ENCODE data around the gene MEIS2.
A peak's percentile ranks its signal among the peaks of the same experiment; 100 is the strongest.

MEIS2 gene

GRCh38 chr15:36844534-36844998 lies 255.8 kb downstream of the MEIS2 start:
- 0 out of 2 replicates have a peak, but pooled peaks have one; percentile 13 for TF ChIP-seq ZNF843 (tag by site-specific recombination; IDR thresholded peaks at IDR 0.05)
- TF ChIP-seq GLI2 (tag by site-specific recombination; IDR thresholded peaks at IDR 0.05; ENCODE audit: borderline replicate concordance, low read depth), result no peak
- TF ChIP-seq ZNF184 (tag by site-specific recombination; IDR thresholded peaks at IDR 0.05), result no peak
- TF ChIP-seq ZNF404 (tag by site-specific recombination; IDR thresholded peaks at IDR 0.05), result no peak
- 0 out of 2 replicates have a peak, but pooled peaks have one; percentile 23 for TF ChIP-seq ZSCAN30 (tag by site-specific recombination; IDR thresholded peaks at IDR 0.05)
- TF ChIP-seq ZNF18 (tag by site-specific recombination; IDR thresholded peaks at IDR 0.05), result peak; percentile 90
- TF ChIP-seq ZBTB20 (tag by site-specific recombination; IDR thresholded peaks at IDR 0.05), result no peak
- no peak for TF ChIP-seq ZNF548 (tag by site-specific recombination; IDR thresholded peaks at IDR 0.05)
- TF ChIP-seq FEZF1 (tag by site-specific recombination; IDR thresholded peaks at IDR 0.05), result peak; percentile 71
- TF ChIP-seq ZBTB10 (tag by site-specific recombination; IDR thresholded peaks at IDR 0.05), result no peak
- peak; percentile 60; the same call in 1 of the 2 replicates for TF ChIP-seq OSR2 (tag by site-specific recombination; IDR thresholded peaks at IDR 0.05)
- TF ChIP-seq KLF10 (tag by site-specific recombination; IDR thresholded peaks at IDR 0.05), result no peak
- peak; percentile 69 for TF ChIP-seq PRDM6 (tag by site-specific recombination; IDR thresholded peaks at IDR 0.05)
- TF ChIP-seq ZNF335 (tag by site-specific recombination; conservative IDR thresholded peaks at IDR 0.05), result no peak
- TF ChIP-seq SETDB1 (IDR thresholded peaks at IDR 0.05; ENCODE audit: insufficient read length, low read length), result no peak
- TF ChIP-seq IKZF3 (tag by site-specific recombination; IDR thresholded peaks at IDR 0.05), result no peak
- no peak for TF ChIP-seq ZNF175 (tag by site-specific recombination; IDR thresholded peaks at IDR 0.05)
- no peak for TF ChIP-seq ZNF280D (tag by site-specific recombination; IDR thresholded peaks at IDR 0.05)
- TF ChIP-seq ZNF248 (tag by site-specific recombination; IDR thresholded peaks at IDR 0.05), result no peak
- TF ChIP-seq ZNF792 (tag by site-specific recombination; IDR thresholded peaks at IDR 0.05), result no peak
- no peak for TF ChIP-seq ZNF704 (tag by site-specific recombination; IDR thresholded peaks at IDR 0.05)
- no peak for TF ChIP-seq ZNF677 (tag by site-specific recombination; IDR thresholded peaks at IDR 0.05)
- TF ChIP-seq ZNF529 (tag by site-specific recombination; IDR thresholded peaks at IDR 0.05; ENCODE audit: insufficient replicate concordance), result no peak
- Histone ChIP-seq H3K4me3 (ENCODE audit: low read depth, low read length) (no peak overlapping the region), H3K4me1 (ENCODE audit: control insufficient read depth, insufficient read depth, low read length) (peaks cover 7% of the 10 kb centered on the region), H3K36me3 (ENCODE audit: control insufficient read depth in 2 of 2, insufficient read depth in 1 of 2, low read length in 2 of 2) (no peaks in the 10 kb centered on the region), H3K9me3 (ENCODE audit: control insufficient read depth, insufficient read depth, low read depth, low read length) (no peaks in the 10 kb centered on the region), H3K27ac (ENCODE audit: extremely low read depth, low read depth, low read length) (peak overlapping the region; percentile 5; the same call in 1 of the 2 replicates)
- ChIA-PET POLR2A (no interaction called here), CTCF (no interaction called here)

Measured in HEK293 (cell line).